EH (cell line): ENCODE data around the gene POLR2J.

Experiments used
- DNase-seq: peaks from one replicate; pipeline ENCODE4 v3.0.0-alpha.2; 2015; ENCODE audit warnings: low read depth

POLR2J gene

GRCh38 chr7:102439963-102440795 lies 38.5 kb downstream of the POLR2J start:
- DNase-seq = peak; percentile 91

- no peak for DNase-seq
These were observed 42.6 kb downstream of the POLR2J start for GRCh38 chr7:102436118-102436517.

- DNase-seq = no peak
These were observed 44.7 kb downstream of the POLR2J start for GRCh38 chr7:102434039-102434486.

- peak; percentile 74 for DNase-seq
These were observed 45.3 kb downstream of the POLR2J start, which contains the start of gene ORAI2 for GRCh38 chr7:102433219-102434038. Gene ORAI2 (plus strand): TSS chr7:102433575. CDS start chr7:102438957, 5,382 bp downstream.

- DNase-seq = no peak
These were observed 46.1 kb downstream of the POLR2J start for GRCh38 chr7:102432442-102433218.

GRCh38 chr7:102431617-102432298 lies 47.0 kb downstream of the POLR2J start:
- peak; percentile 22 for DNase-seq

- DNase-seq = no peak
These were observed 49.4 kb downstream of the POLR2J start for GRCh38 chr7:102429141-102429899.

- no peak for DNase-seq
These were observed 51.7 kb downstream of the POLR2J start for GRCh38 chr7:102427019-102427405.

- no peak for DNase-seq
These were observed 52.3 kb downstream of the POLR2J start for GRCh38 chr7:102426268-102427018.

- no peak for DNase-seq
These were observed 53.0 kb downstream of the POLR2J start for GRCh38 chr7:102425639-102426267.

- no peak for DNase-seq
These were observed 53.9 kb downstream of the POLR2J start for GRCh38 chr7:102424787-102425218.

GRCh38 chr7:102424129-102424551 lies 54.6 kb downstream of the POLR2J start:
- no peak for DNase-seq
